K562 (cell line): ENCODE data around the gene RUNX3. TPM values are rescaled to one million over a fixed set of nuclear protein-coding genes. Genes with fewer than 3 reads are reported as not detected.

ENCODE experiments used
- ATAC-seq: fragments of 200-7000 bp; cut with Tn5 transposase; 3 replicates; pipeline ENCODE4 v1.9.1; 2020; ENCODE audit warnings: moderate library complexity
- BruUV-seq: library from RNA; stranded (reverse); fragments of 400-500 nt; replicated peaks from 2 replicates; lab custom pipeline; 2021; lab: Mats Ljungman, UMichigan
- CTCF ChIA-PET: fragments of 300-600 bp; formaldehyde crosslinking; extraction: SDS; loops from one replicate; lab custom pipeline; 2021; ENCODE audit warnings: low intra/inter-chr PET ratio; lab: Yijun Ruan, JAX
- POLR2A ChIA-PET: fragments of 300-600, 350-650 bp; sonication (Branson Sonifier 250); formaldehyde crosslinking; extraction: SDS; loops from one replicate; lab custom pipeline; 2021; ENCODE audit warnings: antibody characterized with exemption, inconsistent platforms; lab: Yijun Ruan, JAX
- DNase-seq, 4 experiments: peaks; one replicate each; pipeline versions ENCODE4 v3.0.0 to v3.0.0-alpha.2; 2011 to 2018; ENCODE audit warnings: low spot score in 3 of 4, mixed read lengths in 3 of 4; ENCODE audit errors: extremely low read depth in 1 of 4
- FAIRE-seq: peaks from 2 replicates; lab custom pipeline; 2011; peaks lifted over from hg19 to GRCh38; lab: Jason Lieb, UNC
- H2AFZ ChIP-seq: 2 replicates; pipeline ENCODE4 v1.6.0; 2011; ENCODE audit warnings: low read depth, low read length, control low read depth, inconsistent platforms
- H3K27ac ChIP-seq: fragments of 200-600 bp; 3 replicates; pipeline ENCODE4 v1.8.0; 2011; ENCODE audit warnings: low read depth, mild to moderate bottlenecking, control low read depth, inconsistent platforms, low read length, moderate library complexity, mixed read lengths; ENCODE audit errors: extremely low read depth
- H3K27me3 ChIP-seq, 2 experiments: fragments of 300-600 bp in 1 of 2; 2 replicates in 1 of 2; 3 replicates in 1 of 2; pipeline versions ENCODE4 v1.6.0 to v1.8.0; 2011; ENCODE audit warnings: inconsistent platforms in 2 of 2, low read length in 2 of 2, mild to moderate bottlenecking in 1 of 2, mixed read lengths in 1 of 2, moderate library complexity in 1 of 2; ENCODE audit not compliant: control insufficient read depth in 2 of 2, insufficient read depth in 2 of 2
- H3K36me3 ChIP-seq: fragments of 300-600 bp; 3 replicates; pipeline ENCODE4 v1.8.0; 2011; ENCODE audit warnings: mild to moderate bottlenecking, low read length, inconsistent platforms; ENCODE audit not compliant: control insufficient read depth, insufficient read depth
- H3K4me1 ChIP-seq, 2 experiments: fragments of 200-600 bp in 1 of 2; replicated peaks in 1 of 2; 2 replicates in 1 of 2; 3 replicates in 1 of 2; pipeline versions ENCODE4 v1.5.1 to v1.8.0; 2011; ENCODE audit warnings: inconsistent platforms in 2 of 2, low read length in 2 of 2, mild to moderate bottlenecking in 1 of 2, mixed read lengths in 1 of 2, moderate library complexity in 1 of 2; ENCODE audit not compliant: control insufficient read depth in 2 of 2, insufficient read depth in 2 of 2
- H3K4me2 ChIP-seq: 2 replicates; pipeline ENCODE4 v1.6.1; 2011; ENCODE audit warnings: low read length, control low read depth, inconsistent platforms, mixed read lengths; ENCODE audit not compliant: insufficient read depth
- H3K4me3 ChIP-seq: fragments of 200-600 bp; sonication (generic), shearing (Covaris generic); 2 replicates; pipeline ENCODE4 v1.5.1; 2016; ENCODE audit warnings: control low read depth, inconsistent platforms
- H3K79me2 ChIP-seq: fragments of 200-600 bp; 3 replicates; pipeline ENCODE4 v1.8.0; 2011; ENCODE audit warnings: low read length, inconsistent platforms; ENCODE audit not compliant: control insufficient read depth, insufficient read depth
- H3K9ac ChIP-seq, 2 experiments: 2 replicates each; pipeline versions ENCODE4 v1.6.0 to v1.6.1; 2011; ENCODE audit warnings: low read depth in 2 of 2, low read length in 2 of 2, control low read depth in 1 of 2, inconsistent platforms in 1 of 2, mild to moderate bottlenecking in 1 of 2, mixed read lengths in 1 of 2; ENCODE audit not compliant: insufficient read depth in 1 of 2
- H3K9me1 ChIP-seq: one replicate; pipeline ENCODE4 v1.6.0; 2011; ENCODE audit warnings: inconsistent platforms, mild to moderate bottlenecking, low read length, moderate library complexity; ENCODE audit not compliant: control insufficient read depth, insufficient read depth
- H3K9me3 ChIP-seq: replicated peaks from 2 replicates; pipeline ENCODE4 v1.5.1; 2011; ENCODE audit warnings: low read depth, low read length, inconsistent platforms; ENCODE audit not compliant: control insufficient read depth, insufficient read depth
- H4K20me1 ChIP-seq: replicated peaks from 2 replicates; pipeline ENCODE4 v1.6.1; 2011; ENCODE audit warnings: low read length, inconsistent platforms, mixed read lengths; ENCODE audit not compliant: control insufficient read depth, insufficient read depth
- ATF1 ChIP-seq, 2 experiments: fragments of 450-650 bp in 1 of 2; IDR thresholded peaks; 2 replicates each; pipeline ENCODE4 v1.6.1; 2016; ENCODE audit warnings: missing compliant biosample characterization in 1 of 2, missing genetic modification characterization in 1 of 2
- ATF3 ChIP-seq, 2 experiments: fragments of 450-650 bp in 1 of 2; sonication (generic) in 1 of 2; formaldehyde crosslinking in 1 of 2; IDR thresholded peaks in 1 of 2; conservative IDR thresholded peaks in 1 of 2; 2 replicates each; pipeline versions ENCODE4 v1.6.1 to v1.8.1; 2016 to 2023; ENCODE audit warnings: mild to moderate bottlenecking in 2 of 2, moderate library complexity in 2 of 2, inconsistent platforms in 1 of 2, missing genetic modification reagents in 1 of 2
- MLLT1 ChIP-seq, 2 experiments: fragments of 450-650 bp; IDR thresholded peaks; 2 replicates each; pipeline ENCODE4 v1.6.1; 2016
- RBM22 ChIP-seq: fragments of 200-400 bp; formaldehyde crosslinking; IDR thresholded peaks from 2 replicates; pipeline ENCODE4 v1.6.1; 2018; ENCODE audit warnings: low read length, low read depth; ENCODE audit not compliant: poor library complexity, severe bottlenecking
- SMAD2 ChIP-seq: fragments of 150-350 bp; IDR thresholded peaks from 2 replicates; pipeline ENCODE4 v1.6.1; 2014; ENCODE audit warnings: low read depth, mild to moderate bottlenecking, low read length
- TARDBP ChIP-seq: fragments of 450-650 bp; IDR thresholded peaks from 2 replicates; pipeline ENCODE4 v1.6.1; 2016
- ZKSCAN8 ChIP-seq: fragments of 200-800 bp; sonication (Bioruptor generic); IDR thresholded peaks from 2 replicates; pipeline ENCODE4 v1.6.1; 2016; ENCODE audit warnings: missing genetic modification characterization, missing compliant biosample characterization
- ZNF76 ChIP-seq: fragments of 250-450 bp; sonication (Bioruptor Pico); IDR thresholded peaks from 2 replicates; pipeline ENCODE4 v1.4.0; 2020; ENCODE audit warnings: mild to moderate bottlenecking, moderate library complexity, borderline replicate concordance
- WGBS: fragments of 100-300 bp; shearing (Covaris generic); methylation state at CpG from one replicate; pipeline ENCODE4 v1.1.6; 2016; ENCODE audit warnings: low coverage, mixed read lengths; ENCODE audit not compliant: insufficient coverage; ENCODE audit errors: missing lambda C conversion rate; 5-methylcytosine and 5-hydroxymethylcytosine counted together
- in situ Hi-C: fragments of 300-500 bp; cut with MboI; formaldehyde crosslinking; loops from 4 replicates; pipeline ENCODE4 v1.15.0; 2018; ENCODE audit warnings: inconsistent platforms, mixed read lengths
- intact Hi-C: fragments of 100-400 bp; cut with micrococcal nuclease; formaldehyde crosslinking; loops from 2 replicates; pipeline ENCODE4 v1.14.2; 2022
- polyA plus RNA-seq, 8 experiments: library from polyadenylated mRNA; depleted of rRNA in 4 of 8; stranded (reverse) in 5 of 8; unstranded in 3 of 8; fragments of >200 nt; fragmentation: Nextera tagmentation in 2 of 8; fragmentation: Illumina TruSeq in 1 of 8; extraction: Ambion mirVana in 2 of 8; extraction: Trizol in 1 of 8; gene quantifications; 2 replicates each; pipeline versions ENCODE4 v1.2.1 to v1.2.3, GENCODE V29; 2011 to 2014; ENCODE audit warnings: inconsistent platforms in 1 of 8, missing spikeins in 1 of 8
- total RNA-seq, 7 experiments: library from RNA; depleted of rRNA in 6 of 7; stranded (reverse); fragments of >200 nt in 6 of 7; fragmentation: Illumina TruSeq in 2 of 7; extraction: Trizol in 2 of 7; gene quantifications; 2 replicates each; pipeline versions ENCODE4 v1.2.1 to v1.2.3, GENCODE V29; 2011 to 2021; ENCODE audit warnings: low replicate concordance in 1 of 7
- TF ChIP-seq, protein P1 (sequence below): fragments of 250-450 bp; sonication (Bioruptor Pico); IDR thresholded peaks from 2 replicates; pipeline ENCODE4 v1.8.0; 2021; ENCODE audit warnings: moderate library complexity, mild to moderate bottlenecking, inconsistent platforms

Gene RUNX3
- total and polyA plus RNA-seq, 9 of the 15 experiments (the other 6 are each of a cell fraction or from before 2014, with no cell fraction given) = 0.01 to 0.64 (median 0.09) TPM

GRCh38 chr1:24903955-24904730 is 25.9 kb downstream of the RUNX3 start:
- ChIA-PET POLR2A (interaction anchor here (1.1 kb wide), 1 partner anchor 19 kb away, joined by 3 read pairs; no protein-coding TSS in a partner anchor), CTCF (no interaction called here)
- no peak for FAIRE-seq
- H3K9me1 ChIP-seq = no peaks in the 10 kb centered on the region
- H3K9ac ChIP-seq = peak overlapping the region in 1 of 2 experiments; percentile 26; a peak in 1 of 4 replicates
- no peak overlapping the region for H3K27ac ChIP-seq
- intact Hi-C loops = no loop called here
- H4K20me1 ChIP-seq = 0 out of 2 replicates have a peak, but pooled peaks cover 8% of the 10 kb centered on the region
- H3K4me3 ChIP-seq = no peak overlapping the region
- H2AFZ ChIP-seq = no peak overlapping the region
- BruUV-seq = no TSS peak
- H3K79me2 ChIP-seq = no peaks in the 10 kb centered on the region
- H3K4me1 ChIP-seq = peaks cover 0 to 25% of the 10 kb centered on the region in 2 experiments; a peak in 3 of 5 replicates
- H3K36me3 ChIP-seq = no peaks in the 10 kb centered on the region
- no peak for TF ChIP-seq MLLT1 (IDR thresholded peaks at IDR 0.05)
- TF ChIP-seq ZKSCAN8 (CRISPR knock-in tag) = no peak
- TF ChIP-seq ATF1 (CRISPR knock-in tag; IDR thresholded peaks at IDR 0.05) = no peak
- no peak for TF ChIP-seq ATF1 (tag; IDR thresholded peaks at IDR 0.05)
- TF ChIP-seq RBM22 = no peak
- TF ChIP-seq SMAD2 = no peak
- no peak for TF ChIP-seq ZNF76 (CRISPR knock-in tag)
- TF ChIP-seq, protein P1, sequence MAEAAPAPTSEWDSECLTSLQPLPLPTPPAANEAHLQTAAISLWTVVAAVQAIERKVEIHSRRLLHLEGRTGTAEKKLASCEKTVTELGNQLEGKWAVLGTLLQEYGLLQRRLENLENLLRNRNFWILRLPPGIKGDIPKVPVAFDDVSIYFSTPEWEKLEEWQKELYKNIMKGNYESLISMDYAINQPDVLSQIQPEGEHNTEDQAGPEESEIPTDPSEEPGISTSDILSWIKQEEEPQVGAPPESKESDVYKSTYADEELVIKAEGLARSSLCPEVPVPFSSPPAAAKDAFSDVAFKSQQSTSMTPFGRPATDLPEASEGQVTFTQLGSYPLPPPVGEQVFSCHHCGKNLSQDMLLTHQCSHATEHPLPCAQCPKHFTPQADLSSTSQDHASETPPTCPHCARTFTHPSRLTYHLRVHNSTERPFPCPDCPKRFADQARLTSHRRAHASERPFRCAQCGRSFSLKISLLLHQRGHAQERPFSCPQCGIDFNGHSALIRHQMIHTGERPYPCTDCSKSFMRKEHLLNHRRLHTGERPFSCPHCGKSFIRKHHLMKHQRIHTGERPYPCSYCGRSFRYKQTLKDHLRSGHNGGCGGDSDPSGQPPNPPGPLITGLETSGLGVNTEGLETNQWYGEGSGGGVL (CRISPR knock-in tag) = no peak
- TF ChIP-seq ATF3 (IDR thresholded peaks at IDR 0.05) = no peak
- no peak for TF ChIP-seq ATF3 (CRISPR knock-in tag; conservative IDR thresholded peaks at IDR 0.05)
- TF ChIP-seq TARDBP = no peak
- no peaks in the 10 kb centered on the region; the same call in 1 of the 2 replicates for H3K9me3 ChIP-seq
- ATAC-seq = no peak
- H3K4me2 ChIP-seq = no peak overlapping the region
- under 1% methylated on average over 23 of the region's 25 CpGs for WGBS
- DNase-seq = no peak
- in situ Hi-C loops = no loop called here
- peaks cover 36 to 65% of the 10 kb centered on the region in 2 experiments; a peak in 4 of 5 replicates for H3K27me3 ChIP-seq
